ENCODE results near the gene SRSF10.
A peak's percentile ranks its signal among the peaks of the same experiment; 100 is the strongest.
"Not testable (repeated sequence)": the region's sequence is repeated elsewhere in the genome, so short reads cannot be mapped to it uniquely, and the experiment has no call there.

Gene SRSF10

GRCh38 chr1:23958810-23959460 is 21.2 kb downstream of the SRSF10 start:
- DNase-seq (ENCODE audit: low read depth, low spot score), result peak; percentile 73

GRCh38 chr1:23958040-23958809 is 21.9 kb downstream of the SRSF10 start:
- not testable (repeated sequence) for DNase-seq (ENCODE audit: low read depth, low spot score)

- DNase-seq (ENCODE audit: low read depth, low spot score), result no peak
Measured at GRCh38 chr1:23957096-23957495, 23.0 kb downstream of the SRSF10 start.

- DNase-seq (ENCODE audit: low read depth, low spot score), result no peak
Measured at GRCh38 chr1:23953020-23953419, 27.1 kb downstream of the SRSF10 start.

- DNase-seq (ENCODE audit: low read depth, low spot score), result no peak
Measured at GRCh38 chr1:23947366-23947765, 32.8 kb downstream of the SRSF10 start.

- no peak for DNase-seq (ENCODE audit: low read depth, low spot score)
Measured at GRCh38 chr1:23936481-23937176, 43.5 kb downstream of the SRSF10 start.

- DNase-seq (ENCODE audit: low read depth, low spot score), result no peak
Measured at GRCh38 chr1:23931491-23931880, 48.6 kb downstream of the SRSF10 start.

GRCh38 chr1:23930861-23931490 is 49.2 kb downstream of the SRSF10 start:
- DNase-seq (ENCODE audit: low read depth, low spot score), result no peak

GRCh38 chr1:23930270-23930669 is 49.9 kb downstream of the SRSF10 start:
- no peak for DNase-seq (ENCODE audit: low read depth, low spot score)

- no peak for DNase-seq (ENCODE audit: low read depth, low spot score)
Measured at GRCh38 chr1:23928789-23929188, 51.3 kb downstream of the SRSF10 start.

GRCh38 chr1:23927097-23927496 is 53.0 kb downstream of the SRSF10 start:
- no peak for DNase-seq (ENCODE audit: low read depth, low spot score)

- no peak for DNase-seq (ENCODE audit: low read depth, low spot score)
Measured at GRCh38 chr1:23925279-23925678, 54.8 kb downstream of the SRSF10 start.

GRCh38 chr1:23924601-23925000 is 55.5 kb downstream of the SRSF10 start:
- DNase-seq (ENCODE audit: low read depth, low spot score), result no peak

GRCh38 chr1:23923592-23924499 is 56.3 kb downstream of the SRSF10 start:
- DNase-seq (ENCODE audit: low read depth, low spot score), result no peak

GRCh38 chr1:23922321-23922943 is 57.7 kb downstream of the SRSF10 start:
- DNase-seq (ENCODE audit: low read depth, low spot score), result no peak

- DNase-seq (ENCODE audit: low read depth, low spot score), result peak; percentile 7
Measured at GRCh38 chr1:23916209-23917131, 63.7 kb downstream of the SRSF10 start.

- no peak for DNase-seq (ENCODE audit: low read depth, low spot score)
Measured at GRCh38 chr1:23915466-23915865, 64.7 kb downstream of the SRSF10 start.

GRCh38 chr1:23914921-23915320 is 65.2 kb downstream of the SRSF10 start:
- no peak for DNase-seq (ENCODE audit: low read depth, low spot score)

All from smooth muscle cell of the brain vasculature (primary cell).